Lung (tissue), 12 donors: Measurements from ENCODE around the gene MED8. TPM values are rescaled to one million over a fixed set of nuclear protein-coding genes. Genes with fewer than 3 reads are reported as not detected.

Experiments used
- ATAC-seq: fragments of 200-7000 bp; cut with Tn5 transposase; one replicate; pipeline ENCODE4 v1.9.1; 2020; ENCODE audit warnings: moderate number of reproducible peaks; ENCODE audit not compliant: insufficient read depth, low FRiP score
- DNase-seq, 3 donors: peaks; one replicate each; pipeline ENCODE4 v3.0.0-alpha.2; 2013 to 2017
- H3K27ac ChIP-seq, 2 donors: one replicate each; pipeline ENCODE4 v1.5.1; 2013; ENCODE audit warnings: mild to moderate bottlenecking in 2 of 2, moderate library complexity in 2 of 2, control low read depth in 1 of 2, inconsistent platforms in 1 of 2, low read depth in 1 of 2, low read length in 1 of 2
- H3K27me3 ChIP-seq, 3 donors: one replicate each; pipeline ENCODE4 v1.5.1; 2013; ENCODE audit warnings: low read length in 2 of 3; ENCODE audit not compliant: control insufficient read depth in 3 of 3, insufficient read depth in 3 of 3
- H3K36me3 ChIP-seq, 4 donors: one replicate each; pipeline ENCODE4 v1.5.1; 2013; ENCODE audit warnings: low read length in 4 of 4, mild to moderate bottlenecking in 1 of 4, moderate library complexity in 1 of 4; ENCODE audit not compliant: control insufficient read depth in 4 of 4, insufficient read depth in 4 of 4
- H3K4me1 ChIP-seq, 5 donors: one replicate each; pipeline ENCODE4 v1.5.1; 2013; ENCODE audit warnings: low read length in 5 of 5, mild to moderate bottlenecking in 2 of 5, moderate library complexity in 1 of 5; ENCODE audit not compliant: control insufficient read depth in 5 of 5, insufficient read depth in 5 of 5
- H3K4me3 ChIP-seq: one replicate; pipeline ENCODE4 v1.5.1; 2013; ENCODE audit warnings: mild to moderate bottlenecking, control low read depth, moderate library complexity
- H3K9ac ChIP-seq, 2 donors: one replicate each; pipeline ENCODE4 v1.5.1; 2013; ENCODE audit warnings: low read length in 2 of 2, control low read depth in 1 of 2; ENCODE audit not compliant: insufficient read depth in 1 of 2
- H3K9me3 ChIP-seq, 4 donors: one replicate each; pipeline ENCODE4 v1.5.1; 2013; ENCODE audit warnings: low read length in 3 of 4, mild to moderate bottlenecking in 1 of 4, moderate library complexity in 1 of 4; ENCODE audit not compliant: control insufficient read depth in 4 of 4, insufficient read depth in 3 of 4
- CTCF ChIP-seq: IDR thresholded peaks from 2 replicates; pipeline ENCODE4 v1.5.1; 2012; ENCODE audit warnings: mild to moderate bottlenecking; ENCODE audit errors: control extremely low read depth, extremely low read depth
- WGBS, 2 donors: extraction: QIAGEN DNeasy Blood & Tissue Kit; methylation state at CpG; one replicate each; pipeline ENCODE4 v1.1.7; 2013; 5-methylcytosine and 5-hydroxymethylcytosine counted together
- polyA plus RNA-seq, 2 donors: library from polyadenylated mRNA; stranded (reverse); fragments of 200-250 nt; gene quantifications; one replicate each; pipeline ENCODE4 v1.2.1, GENCODE V29; 2013
- total RNA-seq, 2 donors: library from RNA; depleted of rRNA in 1 of 2; stranded (reverse); fragments of >200 nt in 1 of 2; gene quantifications; one replicate each; pipeline ENCODE4 v1.2.1, GENCODE V29; 2014 to 2021
- donor health status: control.
- donor health status: control.
- donor health status: Bipolar disorder and iron deficiency.
- donor health status: healthy.
- donor health status: DM: yes; HTN: yes; CAD: no.

Gene MED8
- total and polyA plus RNA-seq, 4 donors: 35.5 to 45.1 (median 40.1) TPM

GRCh38 chr1:43432171-43432860 lies 42.7 kb upstream of the MED8 start:
- Histone ChIP-seq H3K4me3 (no peak overlapping the region), H3K4me1 (peaks cover 0 to 12% (median 0%) of the 10 kb centered on the region in 5 donors), H3K27me3 (no peaks in the 10 kb centered on the region), H3K36me3 (peaks cover 25 to 73% (median 57%) of the 10 kb centered on the region in 4 donors), H3K9ac (no peak overlapping the region), H3K9me3 (no peaks in the 10 kb centered on the region), H3K27ac (no peak overlapping the region)
- TF ChIP-seq CTCF: no peak
- ATAC-seq (no peak), DNase-seq (no peak)
- 96% methylated on average over 9 of the region's 9 CpGs for WGBS, 2 donors

DNA sequence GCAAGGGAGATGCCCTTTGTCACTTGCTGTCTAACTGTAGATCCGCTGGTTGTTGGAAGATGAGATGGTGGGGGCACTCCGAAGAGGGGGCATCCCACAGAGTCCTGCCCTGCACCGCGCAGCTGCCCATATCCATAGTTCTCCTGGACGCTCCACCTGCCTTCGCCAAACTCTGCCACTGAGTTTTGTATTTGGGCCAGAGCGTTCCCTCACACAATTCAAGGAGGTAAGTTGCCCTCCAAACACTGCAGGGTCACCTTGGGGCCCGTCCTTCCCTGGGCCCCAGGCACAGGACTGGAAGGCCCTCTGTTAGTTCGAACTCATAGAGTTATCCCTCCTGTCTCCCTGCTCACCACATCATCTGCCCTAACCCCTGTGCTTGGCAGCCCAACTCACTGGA lies 42.1 kb upstream of the MED8 start:
- no peak overlapping the region for H3K27ac ChIP-seq
- no peak overlapping the region for H3K9ac ChIP-seq
- no peak overlapping the region for H3K4me3 ChIP-seq
- ATAC-seq: no peak
- no peak for TF ChIP-seq CTCF
- DNase-seq: no peak
- H3K36me3 ChIP-seq: peaks cover 30 to 75% (median 59%) of the 10 kb centered on the region in 4 donors
- no peaks in the 10 kb centered on the region for H3K9me3 ChIP-seq
- peaks cover 0 to 12% (median 0%) of the 10 kb centered on the region in 5 donors for H3K4me1 ChIP-seq
- H3K27me3 ChIP-seq: no peaks in the 10 kb centered on the region
- 96% methylated on average over 9 of the region's 9 CpGs for WGBS, 2 donors

DNA sequence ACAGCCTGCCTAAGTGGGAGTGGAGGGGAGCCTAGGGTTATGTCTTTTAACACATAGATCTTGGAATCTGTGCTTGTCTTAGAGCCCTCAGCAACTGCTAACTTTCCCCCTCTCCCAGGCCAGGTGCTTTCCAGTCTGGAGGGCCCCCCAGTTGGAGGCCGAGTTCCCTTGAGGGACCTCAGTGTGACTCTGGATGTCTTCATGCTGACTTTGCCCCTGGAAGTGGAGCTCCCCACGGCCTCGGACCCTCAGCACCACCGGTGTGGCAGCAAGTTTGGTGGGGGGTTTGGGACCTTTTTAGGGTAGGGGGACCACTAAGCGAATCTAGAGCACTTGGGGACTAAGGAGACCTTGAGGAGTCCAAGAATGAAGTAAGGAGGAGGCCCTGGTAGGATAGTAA lies 41.2 kb upstream of the MED8 start:
- TF ChIP-seq CTCF: no peak
- no peak for DNase-seq
- ATAC-seq: no peak
- Histone ChIP-seq H3K9me3 (no peaks in the 10 kb centered on the region), H3K4me3 (no peak overlapping the region), H3K27ac (no peak overlapping the region), H3K36me3 (peaks cover 30 to 83% (median 60%) of the 10 kb centered on the region in 4 donors), H3K9ac (no peak overlapping the region), H3K4me1 (peaks cover 0 to 12% (median 0%) of the 10 kb centered on the region in 5 donors), H3K27me3 (no peaks in the 10 kb centered on the region)
- WGBS, 2 donors: 97 to 100% methylated on average over 5 of the region's 5 CpGs

GRCh38 chr1:43427941-43428340 lies 38.3 kb upstream of the MED8 start:
- Histone ChIP-seq H3K36me3 (peaks cover 27 to 85% (median 56%) of the 10 kb centered on the region in 4 donors), H3K4me3 (no peak overlapping the region), H3K27ac (no peak overlapping the region), H3K9me3 (peaks cover 0 to 1% (median 0%) of the 10 kb centered on the region in 4 donors), H3K9ac (no peak overlapping the region), H3K4me1 (peaks cover 0 to 8% (median 0%) of the 10 kb centered on the region in 5 donors), H3K27me3 (no peaks in the 10 kb centered on the region)
- DNase-seq (no peak), ATAC-seq (no peak)
- TF ChIP-seq CTCF: no peak
- 85 to 86% methylated on average over 9 of the region's 9 CpGs for WGBS, 2 donors
